H1 (cell line): Measurements from ENCODE around the gene MYOM1. TPM values are rescaled to one million over a fixed set of nuclear protein-coding genes. Genes with fewer than 3 reads are reported as not detected.

Source experiments
- GABPA ChIP-seq: IDR thresholded peaks from 2 replicates; pipeline ENCODE4 v1.6.1; 2011; ENCODE audit warnings: mild to moderate bottlenecking, low read length, moderate library complexity, borderline replicate concordance; ENCODE audit not compliant: insufficient read depth
- polyA plus RNA-seq, 7 experiments: library from polyadenylated mRNA; depleted of rRNA in 3 of 7; stranded (reverse) in 5 of 7; unstranded in 2 of 7; fragments of >200 nt in 5 of 7; fragments of 200-250 nt in 2 of 7; gene quantifications; 1 replicate in 5 of 7; 2 replicates in 1 of 7; 4 replicates in 1 of 7; pipeline versions ENCODE4 v1.2.1 to v1.2.3, GENCODE V29; 2011 to 2013; ENCODE audit warnings: missing spikeins in 2 of 7, mixed read lengths in 2 of 7
- total RNA-seq: library from RNA; stranded (reverse); fragmentation: NEBNext Ultra II Directional; extraction: Animal tissue kit (Norgen Biotek cat#: 25700); gene quantifications from 2 replicates; pipeline ENCODE4 v1.2.1, GENCODE V29; 2021

The MYOM1 gene
- total and polyA plus RNA-seq, 2 of the 8 experiments (the other 6 are each of a cell fraction or from before 2014, with no cell fraction given): 0.06 to 0.32 TPM

GRCh38 chr18:3235846-3236245 is 16.1 kb upstream of the MYOM1 start (continued):
- no peak for TF ChIP-seq GABPA
- TF ChIP-seq, all 59 proteins: peak for 0
